Measurements from ENCODE around the gene CAMSAP1. TPM values are rescaled to one million over a fixed set of nuclear protein-coding genes. Genes with fewer than 3 reads are reported as not detected.
A peak's percentile ranks its signal among the peaks of the same experiment; 100 is the strongest.

The CAMSAP1 gene
- total and polyA plus RNA-seq, 2 donors (not counting 1 experiment from before 2014, with no cell fraction given), result 6.6 to 31.0 TPM

GRCh38 chr9:135908093-135908753 is 877 bp upstream of the CAMSAP1 start:
- Histone ChIP-seq H3K79me2 (ENCODE audit: control insufficient read depth, insufficient read depth, low read length) (peaks cover 65% of the 10 kb centered on the region), H2AFZ (ENCODE audit: insufficient read depth, low read depth, low read length, poor library complexity, severe bottlenecking) (peak overlapping the region; percentile 94), H3K4me1 (ENCODE audit: control insufficient read depth in 2 of 2, insufficient read depth in 2 of 2, low read length in 2 of 2) (peaks cover 20 to 23% of the 10 kb centered on the region in 2 donors), H3K4me3 (ENCODE audit: control extremely low read depth in 1 of 5, extremely low read depth in 1 of 5, insufficient read depth in 1 of 5, low read depth in 2 of 5, low read length in 4 of 5) (peak overlapping the region; percentile 38 to 85 (median 84)), H4K20me1 (ENCODE audit: control insufficient read depth, insufficient read depth, low read length, poor library complexity, severe bottlenecking) (peaks cover 43% of the 10 kb centered on the region), H3K36me3 (replicated peaks in 1 of 2; ENCODE audit: control extremely low read depth in 1 of 2, control insufficient read depth in 1 of 2, extremely low read depth in 1 of 2, insufficient read depth in 2 of 2, low read length in 1 of 2) (peaks cover 0 to 15% of the 10 kb centered on the region in 2 experiments), H3K4me2 (replicated peaks; ENCODE audit: low read depth, low read length, poor library complexity, severe bottlenecking) (peak overlapping the region; percentile 97), H3K27me3 (replicated peaks in 1 of 4; ENCODE audit: control extremely low read depth in 1 of 4, control insufficient read depth in 3 of 4, insufficient read depth in 4 of 4, low read length in 3 of 4) (no peaks in the 10 kb centered on the region), H3K9ac (ENCODE audit: low read length) (peak overlapping the region; percentile 83), H3K9me3 (ENCODE audit: control extremely low read depth in 1 of 3, control insufficient read depth in 2 of 3, insufficient read depth in 1 of 3, low read length in 2 of 3) (peaks cover 0 to 12% (median 0%) of the 10 kb centered on the region in 3 donors), H3K27ac (ENCODE audit: low read length in 2 of 2) (peak overlapping the region; percentile 44 to 74)
- CTCF ChIA-PET, result interaction anchor here (2.1 kb wide), 1 partner anchor 44 kb away, joined by 7 read pairs; no protein-coding TSS in a partner anchor
- peak overlapping the region; percentile 81 for H3K27ac Mint-ChIP-seq
- DNase-seq (no peak), ATAC-seq (ENCODE audit: low read depth) (no peak)
- intact Hi-C loops (cut with micrococcal nuclease), result loop anchor here (5.0 kb wide), 1 partner anchor 454 kb away; the partner anchor contains the start of gene DNLZ
- TF ChIP-seq CTCF (IDR thresholded peaks at IDR 0.05) (no peak), EZH2 (IDR thresholded peaks at IDR 0.05; ENCODE audit: borderline replicate concordance, insufficient read depth, low read depth, low read length, poor library complexity, severe bottlenecking) (no peak)
- no peaks in the 10 kb centered on the region for H3K9me3 Mint-ChIP-seq (ENCODE audit: insufficient read depth)
- POLR2A ChIA-PET, result no interaction called here
- H3K4me3 Mint-ChIP-seq, result peak overlapping the region; percentile 88
- no peaks in the 10 kb centered on the region for H3K27me3 Mint-ChIP-seq
- H3K4me1 Mint-ChIP-seq, result peaks cover 43% of the 10 kb centered on the region
- WGBS (ENCODE audit: insufficient coverage), result 20% methylated on average over 42 of the region's 42 CpGs

- peak overlapping the region; percentile 43 for H2AFZ ChIP-seq (ENCODE audit: insufficient read depth, low read depth, low read length, poor library complexity, severe bottlenecking)
- H3K9me3 Mint-ChIP-seq (ENCODE audit: insufficient read depth), result no peaks in the 10 kb centered on the region
- H3K79me2 ChIP-seq (ENCODE audit: control insufficient read depth, insufficient read depth, low read length), result peaks cover 77% of the 10 kb centered on the region
- H3K27ac Mint-ChIP-seq, result no peak overlapping the region
- no peak for ATAC-seq (ENCODE audit: low read depth)
- peak overlapping the region; percentile 21 to 66 (median 53) for H3K4me3 ChIP-seq (ENCODE audit: control extremely low read depth in 1 of 5, extremely low read depth in 1 of 5, insufficient read depth in 1 of 5, low read depth in 2 of 5, low read length in 4 of 5)
- TF ChIP-seq EZH2 (IDR thresholded peaks at IDR 0.05; ENCODE audit: borderline replicate concordance, insufficient read depth, low read depth, low read length, poor library complexity, severe bottlenecking) (no peak), CTCF (IDR thresholded peaks at IDR 0.05) (no peak)
- H4K20me1 ChIP-seq (ENCODE audit: control insufficient read depth, insufficient read depth, low read length, poor library complexity, severe bottlenecking), result peaks cover 42% of the 10 kb centered on the region
- DNase-seq, result no peak
- peaks cover 20 to 23% of the 10 kb centered on the region in 2 donors for H3K4me1 ChIP-seq (ENCODE audit: control insufficient read depth in 2 of 2, insufficient read depth in 2 of 2, low read length in 2 of 2)
- POLR2A ChIA-PET, result interaction anchor here (0.7 to 1.0 kb wide), 2 partner anchors 9 to 385 kb away, joined by 3 to 4 read pairs; no protein-coding TSS in a partner anchor
- H3K9ac ChIP-seq (ENCODE audit: low read length), result peak overlapping the region; percentile 61
- CTCF ChIA-PET, result interaction anchor here (0.7 to 2.1 kb wide), 2 partner anchors 41 to 43 kb away, joined by 3 to 7 read pairs; no protein-coding TSS in a partner anchor
- peaks cover 0 to 4% (median 0%) of the 10 kb centered on the region in 3 donors for H3K9me3 ChIP-seq (ENCODE audit: control extremely low read depth in 1 of 3, control insufficient read depth in 2 of 3, insufficient read depth in 1 of 3, low read length in 2 of 3)
- peaks cover 44% of the 10 kb centered on the region for H3K4me1 Mint-ChIP-seq
- H3K4me3 Mint-ChIP-seq, result peak overlapping the region; percentile 57
- H3K4me2 ChIP-seq (replicated peaks; ENCODE audit: low read depth, low read length, poor library complexity, severe bottlenecking), result peak overlapping the region; percentile 88
- H3K27me3 ChIP-seq (replicated peaks in 1 of 4; ENCODE audit: control extremely low read depth in 1 of 4, control insufficient read depth in 3 of 4, insufficient read depth in 4 of 4, low read length in 3 of 4), result no peaks in the 10 kb centered on the region
- WGBS (ENCODE audit: insufficient coverage), result under 1% methylated on average over 69 of the region's 69 CpGs
- intact Hi-C loops (cut with micrococcal nuclease), result loop anchor here (1.0 to 5.0 kb wide), 3 partner anchors 54 to 576 kb away; partner anchors contain the start of genes DNLZ, SEC16A and UBAC1
- peaks cover 0 to 12% of the 10 kb centered on the region in 2 experiments for H3K36me3 ChIP-seq (replicated peaks in 1 of 2; ENCODE audit: control extremely low read depth in 1 of 2, control insufficient read depth in 1 of 2, extremely low read depth in 1 of 2, insufficient read depth in 2 of 2, low read length in 1 of 2)
- no peaks in the 10 kb centered on the region for H3K27me3 Mint-ChIP-seq
- H3K27ac ChIP-seq (ENCODE audit: low read length in 2 of 2), result no peak overlapping the region
Measured at GRCh38 chr9:135907006-135907430, 328 bp downstream of the CAMSAP1 start.
